H1 (cell line): Measurements from ENCODE around the gene CAPN15. TPM values are rescaled to one million over a fixed set of nuclear protein-coding genes. Genes with fewer than 3 reads are reported as not detected.

ENCODE experiments used
- polyA plus RNA-seq, 7 experiments: library from polyadenylated mRNA; depleted of rRNA in 3 of 7; stranded (reverse) in 5 of 7; unstranded in 2 of 7; fragments of >200 nt in 5 of 7; fragments of 200-250 nt in 2 of 7; gene quantifications; 1 replicate in 5 of 7; 2 replicates in 1 of 7; 4 replicates in 1 of 7; pipeline versions ENCODE4 v1.2.1 to v1.2.3, GENCODE V29; 2011 to 2013; ENCODE audit warnings: missing spikeins in 2 of 7, mixed read lengths in 2 of 7
- total RNA-seq: library from RNA; stranded (reverse); fragmentation: NEBNext Ultra II Directional; extraction: Animal tissue kit (Norgen Biotek cat#: 25700); gene quantifications from 2 replicates; pipeline ENCODE4 v1.2.1, GENCODE V29; 2021
- TF ChIP-seq, protein P1 (sequence below): fragments of 300-600 bp; sonication (generic); IDR thresholded peaks from 2 replicates; pipeline ENCODE4 v1.7.1; 2012; ENCODE audit warnings: low read length, moderate library complexity, mild to moderate bottlenecking, inconsistent platforms; ENCODE audit not compliant: insufficient replicate concordance

The CAPN15 gene
- total and polyA plus RNA-seq, 2 of the 8 experiments (the other 6 are each of a cell fraction or from before 2014, with no cell fraction given): 38.9 to 76.9 TPM

- TF ChIP-seq, protein P1, sequence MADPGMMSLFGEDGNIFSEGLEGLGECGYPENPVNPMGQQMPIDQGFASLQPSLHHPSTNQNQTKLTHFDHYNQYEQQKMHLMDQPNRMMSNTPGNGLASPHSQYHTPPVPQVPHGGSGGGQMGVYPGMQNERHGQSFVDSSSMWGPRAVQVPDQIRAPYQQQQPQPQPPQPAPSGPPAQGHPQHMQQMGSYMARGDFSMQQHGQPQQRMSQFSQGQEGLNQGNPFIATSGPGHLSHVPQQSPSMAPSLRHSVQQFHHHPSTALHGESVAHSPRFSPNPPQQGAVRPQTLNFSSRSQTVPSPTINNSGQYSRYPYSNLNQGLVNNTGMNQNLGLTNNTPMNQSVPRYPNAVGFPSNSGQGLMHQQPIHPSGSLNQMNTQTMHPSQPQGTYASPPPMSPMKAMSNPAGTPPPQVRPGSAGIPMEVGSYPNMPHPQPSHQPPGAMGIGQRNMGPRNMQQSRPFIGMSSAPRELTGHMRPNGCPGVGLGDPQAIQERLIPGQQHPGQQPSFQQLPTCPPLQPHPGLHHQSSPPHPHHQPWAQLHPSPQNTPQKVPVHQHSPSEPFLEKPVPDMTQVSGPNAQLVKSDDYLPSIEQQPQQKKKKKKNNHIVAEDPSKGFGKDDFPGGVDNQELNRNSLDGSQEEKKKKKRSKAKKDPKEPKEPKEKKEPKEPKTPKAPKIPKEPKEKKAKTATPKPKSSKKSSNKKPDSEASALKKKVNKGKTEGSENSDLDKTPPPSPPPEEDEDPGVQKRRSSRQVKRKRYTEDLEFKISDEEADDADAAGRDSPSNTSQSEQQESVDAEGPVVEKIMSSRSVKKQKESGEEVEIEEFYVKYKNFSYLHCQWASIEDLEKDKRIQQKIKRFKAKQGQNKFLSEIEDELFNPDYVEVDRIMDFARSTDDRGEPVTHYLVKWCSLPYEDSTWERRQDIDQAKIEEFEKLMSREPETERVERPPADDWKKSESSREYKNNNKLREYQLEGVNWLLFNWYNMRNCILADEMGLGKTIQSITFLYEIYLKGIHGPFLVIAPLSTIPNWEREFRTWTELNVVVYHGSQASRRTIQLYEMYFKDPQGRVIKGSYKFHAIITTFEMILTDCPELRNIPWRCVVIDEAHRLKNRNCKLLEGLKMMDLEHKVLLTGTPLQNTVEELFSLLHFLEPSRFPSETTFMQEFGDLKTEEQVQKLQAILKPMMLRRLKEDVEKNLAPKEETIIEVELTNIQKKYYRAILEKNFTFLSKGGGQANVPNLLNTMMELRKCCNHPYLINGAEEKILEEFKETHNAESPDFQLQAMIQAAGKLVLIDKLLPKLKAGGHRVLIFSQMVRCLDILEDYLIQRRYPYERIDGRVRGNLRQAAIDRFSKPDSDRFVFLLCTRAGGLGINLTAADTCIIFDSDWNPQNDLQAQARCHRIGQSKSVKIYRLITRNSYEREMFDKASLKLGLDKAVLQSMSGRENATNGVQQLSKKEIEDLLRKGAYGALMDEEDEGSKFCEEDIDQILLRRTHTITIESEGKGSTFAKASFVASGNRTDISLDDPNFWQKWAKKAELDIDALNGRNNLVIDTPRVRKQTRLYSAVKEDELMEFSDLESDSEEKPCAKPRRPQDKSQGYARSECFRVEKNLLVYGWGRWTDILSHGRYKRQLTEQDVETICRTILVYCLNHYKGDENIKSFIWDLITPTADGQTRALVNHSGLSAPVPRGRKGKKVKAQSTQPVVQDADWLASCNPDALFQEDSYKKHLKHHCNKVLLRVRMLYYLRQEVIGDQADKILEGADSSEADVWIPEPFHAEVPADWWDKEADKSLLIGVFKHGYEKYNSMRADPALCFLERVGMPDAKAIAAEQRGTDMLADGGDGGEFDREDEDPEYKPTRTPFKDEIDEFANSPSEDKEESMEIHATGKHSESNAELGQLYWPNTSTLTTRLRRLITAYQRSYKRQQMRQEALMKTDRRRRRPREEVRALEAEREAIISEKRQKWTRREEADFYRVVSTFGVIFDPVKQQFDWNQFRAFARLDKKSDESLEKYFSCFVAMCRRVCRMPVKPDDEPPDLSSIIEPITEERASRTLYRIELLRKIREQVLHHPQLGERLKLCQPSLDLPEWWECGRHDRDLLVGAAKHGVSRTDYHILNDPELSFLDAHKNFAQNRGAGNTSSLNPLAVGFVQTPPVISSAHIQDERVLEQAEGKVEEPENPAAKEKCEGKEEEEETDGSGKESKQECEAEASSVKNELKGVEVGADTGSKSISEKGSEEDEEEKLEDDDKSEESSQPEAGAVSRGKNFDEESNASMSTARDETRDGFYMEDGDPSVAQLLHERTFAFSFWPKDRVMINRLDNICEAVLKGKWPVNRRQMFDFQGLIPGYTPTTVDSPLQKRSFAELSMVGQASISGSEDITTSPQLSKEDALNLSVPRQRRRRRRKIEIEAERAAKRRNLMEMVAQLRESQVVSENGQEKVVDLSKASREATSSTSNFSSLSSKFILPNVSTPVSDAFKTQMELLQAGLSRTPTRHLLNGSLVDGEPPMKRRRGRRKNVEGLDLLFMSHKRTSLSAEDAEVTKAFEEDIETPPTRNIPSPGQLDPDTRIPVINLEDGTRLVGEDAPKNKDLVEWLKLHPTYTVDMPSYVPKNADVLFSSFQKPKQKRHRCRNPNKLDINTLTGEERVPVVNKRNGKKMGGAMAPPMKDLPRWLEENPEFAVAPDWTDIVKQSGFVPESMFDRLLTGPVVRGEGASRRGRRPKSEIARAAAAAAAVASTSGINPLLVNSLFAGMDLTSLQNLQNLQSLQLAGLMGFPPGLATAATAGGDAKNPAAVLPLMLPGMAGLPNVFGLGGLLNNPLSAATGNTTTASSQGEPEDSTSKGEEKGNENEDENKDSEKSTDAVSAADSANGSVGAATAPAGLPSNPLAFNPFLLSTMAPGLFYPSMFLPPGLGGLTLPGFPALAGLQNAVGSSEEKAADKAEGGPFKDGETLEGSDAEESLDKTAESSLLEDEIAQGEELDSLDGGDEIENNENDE: no peak
These were observed 4.1 kb downstream of the CAPN15 start (continued) for GRCh38 chr16:531494-532125.
